Chondrocyte (in vitro differentiated cells): ENCODE measurements around the gene GPER1. TPM values are rescaled to one million over a fixed set of nuclear protein-coding genes. Genes with fewer than 3 reads are reported as not detected.

Source experiments
- DNase-seq: peaks from one replicate; pipeline ENCODE4 v3.0.0; 2021; ENCODE audit warnings: mixed read lengths, low spot score
- H3K27ac Mint-ChIP-seq: one replicate; pipeline ENCODE4 v1.8.0; 2021; ENCODE audit warnings: mild to moderate bottlenecking, moderate library complexity, mixed read lengths; ENCODE audit not compliant: unreplicated experiment
- H3K27me3 Mint-ChIP-seq: 2 replicates; pipeline ENCODE4 v1.8.0; 2021; ENCODE audit warnings: low read depth, mixed read lengths
- H3K36me3 Mint-ChIP-seq: 2 replicates; pipeline ENCODE4 v1.8.0; 2021; ENCODE audit warnings: low read depth, mixed read lengths
- H3K4me1 Mint-ChIP-seq: 2 replicates; pipeline ENCODE4 v1.8.0; 2021; ENCODE audit warnings: low read depth, mild to moderate bottlenecking, mixed read lengths
- H3K4me3 Mint-ChIP-seq: one replicate; pipeline ENCODE4 v1.8.0; 2021; ENCODE audit warnings: mild to moderate bottlenecking, moderate library complexity, mixed read lengths; ENCODE audit not compliant: unreplicated experiment
- H3K9me3 Mint-ChIP-seq: 2 replicates; pipeline ENCODE4 v1.8.0; 2021; ENCODE audit warnings: low read depth, mixed read lengths
- total RNA-seq: library from RNA; stranded (reverse); gene quantifications from 3 replicates; pipeline ENCODE4 v1.2.1, GENCODE V29; 2021
- TF ChIP-seq, protein P1 (sequence below): fragments of 200-600 bp; sonication (generic); IDR thresholded peaks from 2 replicates; pipeline ENCODE4 v1.5.0; 2021; ENCODE audit warnings: antibody characterized with exemption, mild to moderate bottlenecking, moderate library complexity

Gene GPER1
- total RNA-seq, 1 donor from 2014 or later: 9.9 TPM

DNA sequence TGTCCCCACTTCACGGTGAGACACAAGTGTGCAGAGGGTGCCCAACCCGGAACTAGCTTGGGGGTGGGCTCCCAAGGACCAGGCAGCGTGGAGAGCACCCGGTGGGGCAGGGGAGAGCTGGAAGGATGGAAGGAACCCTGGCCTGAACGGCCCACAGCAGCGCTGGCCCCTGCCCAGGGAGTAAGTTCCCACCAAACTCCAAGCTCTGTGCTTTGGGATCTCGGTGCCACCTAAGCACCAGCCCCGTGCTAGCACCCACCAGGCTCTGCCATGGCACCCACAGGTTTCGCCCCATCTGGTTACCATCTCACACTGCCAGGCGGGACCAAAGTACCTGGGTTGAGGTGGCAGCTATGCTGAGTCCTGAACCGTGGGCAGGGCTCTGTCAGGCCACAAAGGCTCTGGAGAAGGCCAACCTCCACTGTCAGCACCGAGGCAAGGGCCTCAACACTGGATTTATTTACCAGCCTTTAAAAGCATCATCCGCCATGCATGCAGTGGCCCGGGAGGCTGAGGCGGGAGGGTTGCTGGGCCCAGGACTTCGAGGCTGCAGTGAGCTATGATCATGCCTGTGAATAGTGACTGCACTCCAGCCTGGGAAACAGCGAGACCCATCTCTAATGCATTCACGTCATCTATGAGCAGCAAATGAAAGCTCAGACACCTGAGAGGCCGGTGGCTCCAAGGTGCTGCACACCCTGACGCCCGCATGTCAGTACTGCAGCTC lies 16.0 kb downstream of the GPER1 start:
- Mint-ChIP-seq H3K4me3 (no peak overlapping the region), H3K27ac (peak overlapping the region; percentile 72), H3K9me3 (no peaks in the 10 kb centered on the region), H3K4me1 (peaks cover 35% of the 10 kb centered on the region), H3K36me3 (no peaks in the 10 kb centered on the region), H3K27me3 (no peaks in the 10 kb centered on the region)
- DNase-seq: peak; percentile 77
- TF ChIP-seq, protein P1, sequence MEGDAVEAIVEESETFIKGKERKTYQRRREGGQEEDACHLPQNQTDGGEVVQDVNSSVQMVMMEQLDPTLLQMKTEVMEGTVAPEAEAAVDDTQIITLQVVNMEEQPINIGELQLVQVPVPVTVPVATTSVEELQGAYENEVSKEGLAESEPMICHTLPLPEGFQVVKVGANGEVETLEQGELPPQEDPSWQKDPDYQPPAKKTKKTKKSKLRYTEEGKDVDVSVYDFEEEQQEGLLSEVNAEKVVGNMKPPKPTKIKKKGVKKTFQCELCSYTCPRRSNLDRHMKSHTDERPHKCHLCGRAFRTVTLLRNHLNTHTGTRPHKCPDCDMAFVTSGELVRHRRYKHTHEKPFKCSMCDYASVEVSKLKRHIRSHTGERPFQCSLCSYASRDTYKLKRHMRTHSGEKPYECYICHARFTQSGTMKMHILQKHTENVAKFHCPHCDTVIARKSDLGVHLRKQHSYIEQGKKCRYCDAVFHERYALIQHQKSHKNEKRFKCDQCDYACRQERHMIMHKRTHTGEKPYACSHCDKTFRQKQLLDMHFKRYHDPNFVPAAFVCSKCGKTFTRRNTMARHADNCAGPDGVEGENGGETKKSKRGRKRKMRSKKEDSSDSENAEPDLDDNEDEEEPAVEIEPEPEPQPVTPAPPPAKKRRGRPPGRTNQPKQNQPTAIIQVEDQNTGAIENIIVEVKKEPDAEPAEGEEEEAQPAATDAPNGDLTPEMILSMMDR: no peak

DNA sequence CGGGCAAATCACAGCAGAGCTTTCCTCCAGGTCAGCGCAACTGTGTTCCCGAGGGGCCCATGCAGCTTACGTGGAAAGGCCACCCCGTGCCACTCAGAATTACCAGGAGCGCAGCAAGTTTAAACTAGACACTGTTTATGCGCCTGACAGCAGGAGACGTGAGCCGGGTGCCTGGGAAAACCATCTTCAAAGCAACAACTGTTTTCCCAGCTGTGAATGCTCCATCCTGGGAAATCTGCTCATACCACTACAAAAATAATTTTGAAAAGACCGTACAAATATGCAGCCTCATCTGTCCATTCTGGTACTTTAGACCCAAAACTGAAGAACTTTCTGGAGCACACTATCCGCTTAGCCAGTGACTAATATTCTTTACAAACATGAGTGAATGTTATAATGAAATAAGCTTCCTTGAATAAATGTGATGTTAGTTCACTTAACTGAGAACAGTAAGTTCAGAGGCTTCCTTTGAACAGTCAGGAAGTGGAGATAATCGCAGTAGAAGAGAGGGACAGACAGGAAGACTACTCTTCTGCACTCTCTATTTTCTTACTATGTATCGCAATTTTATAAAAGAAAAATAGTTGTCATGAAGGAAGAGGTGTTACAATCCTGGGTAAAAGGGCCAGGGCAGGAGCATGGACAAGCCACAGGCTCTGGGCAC lies 16.7 kb downstream of the GPER1 start:
- Mint-ChIP-seq H3K9me3 (no peaks in the 10 kb centered on the region), H3K36me3 (no peaks in the 10 kb centered on the region), H3K27me3 (no peaks in the 10 kb centered on the region), H3K4me3 (no peak overlapping the region), H3K27ac (peak overlapping the region; percentile 72), H3K4me1 (peaks cover 35% of the 10 kb centered on the region)
- TF ChIP-seq, protein P1: no peak
- DNase-seq: no peak

- Mint-ChIP-seq H3K27me3 (no peaks in the 10 kb centered on the region), H3K27ac (peak overlapping the region; percentile 72), H3K4me3 (no peak overlapping the region), H3K36me3 (no peaks in the 10 kb centered on the region), H3K9me3 (no peaks in the 10 kb centered on the region), H3K4me1 (peaks cover 33% of the 10 kb centered on the region)
- TF ChIP-seq, protein P1: no peak
- DNase-seq: peak; percentile 64
Measured at GRCh38 chr7:1105189-1105588, 17.3 kb downstream of the GPER1 start.

GRCh38 chr7:1106063-1106792 lies 18.3 kb downstream of the GPER1 start:
- no peak overlapping the region for H3K27ac Mint-ChIP-seq

More at GRCh38 chr7:1106063-1106792, 18.3 kb downstream of the GPER1 start:
- H3K4me3 Mint-ChIP-seq: no peak overlapping the region
- TF ChIP-seq, protein P1: no peak
- H3K27me3 Mint-ChIP-seq: no peaks in the 10 kb centered on the region
- DNase-seq: peak; percentile 89
- peaks cover 26% of the 10 kb centered on the region for H3K4me1 Mint-ChIP-seq
- H3K9me3 Mint-ChIP-seq: no peaks in the 10 kb centered on the region
- H3K36me3 Mint-ChIP-seq: no peaks in the 10 kb centered on the region
